Measurements from ENCODE around the gene SLC22A14.

- no peak for TF ChIP-seq POLR2AphosphoS5 (IDR thresholded peaks at IDR 0.05; ENCODE audit: low read length)
- TF ChIP-seq, protein P1, sequence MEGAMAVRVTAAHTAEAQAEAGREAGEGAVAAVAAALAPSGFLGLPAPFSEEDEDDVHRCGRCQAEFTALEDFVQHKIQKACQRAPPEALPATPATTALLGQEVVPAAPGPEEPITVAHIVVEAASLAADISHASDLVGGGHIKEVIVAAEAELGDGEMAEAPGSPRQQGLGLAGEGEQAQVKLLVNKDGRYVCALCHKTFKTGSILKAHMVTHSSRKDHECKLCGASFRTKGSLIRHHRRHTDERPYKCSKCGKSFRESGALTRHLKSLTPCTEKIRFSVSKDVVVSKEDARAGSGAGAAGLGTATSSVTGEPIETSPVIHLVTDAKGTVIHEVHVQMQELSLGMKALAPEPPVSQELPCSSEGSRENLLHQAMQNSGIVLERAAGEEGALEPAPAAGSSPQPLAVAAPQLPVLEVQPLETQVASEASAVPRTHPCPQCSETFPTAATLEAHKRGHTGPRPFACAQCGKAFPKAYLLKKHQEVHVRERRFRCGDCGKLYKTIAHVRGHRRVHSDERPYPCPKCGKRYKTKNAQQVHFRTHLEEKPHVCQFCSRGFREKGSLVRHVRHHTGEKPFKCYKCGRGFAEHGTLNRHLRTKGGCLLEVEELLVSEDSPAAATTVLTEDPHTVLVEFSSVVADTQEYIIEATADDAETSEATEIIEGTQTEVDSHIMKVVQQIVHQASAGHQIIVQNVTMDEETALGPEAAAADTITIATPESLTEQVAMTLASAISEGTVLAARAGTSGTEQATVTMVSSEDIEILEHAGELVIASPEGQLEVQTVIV (IDR thresholded peaks at IDR 0.05; ENCODE audit: borderline replicate concordance, partially characterized antibody) = no peak
- no peak for TF ChIP-seq KAT2A (conservative IDR thresholded peaks at IDR 0.05; ENCODE audit: control insufficient read depth, low read depth, low read length)
- TF ChIP-seq POLR2A (IDR thresholded peaks at IDR 0.05; ENCODE audit: low read depth, low read length) = no peak
- TF ChIP-seq CEBPZ (IDR thresholded peaks at IDR 0.05; ENCODE audit: low read depth, low read length) = no peak
Observed at GRCh38 chr3:38235466-38235865, 46.6 kb upstream of the SLC22A14 start.
